Nephron (organoid): ENCODE results near the gene SECISBP2L.
A peak's percentile ranks its signal among the peaks of the same experiment; 100 is the strongest.

ENCODE experiments used
- H3K27ac Mint-ChIP-seq, 3 experiments: 2 replicates each; pipeline ENCODE4 v1.8.0; 2020; ENCODE audit warnings: mixed read lengths in 3 of 3, mild to moderate bottlenecking in 2 of 3, moderate library complexity in 1 of 3
- H3K27me3 Mint-ChIP-seq: 2 replicates; pipeline ENCODE4 v1.8.0; 2021; ENCODE audit warnings: low read depth, mild to moderate bottlenecking, moderate library complexity, mixed read lengths
- H3K36me3 Mint-ChIP-seq: 2 replicates; pipeline ENCODE4 v1.8.0; 2020; ENCODE audit warnings: low read depth, mixed read lengths
- H3K4me1 Mint-ChIP-seq: 2 replicates; pipeline ENCODE4 v1.8.0; 2020; ENCODE audit warnings: mixed read lengths
- H3K4me3 Mint-ChIP-seq, 3 experiments: 2 replicates each; pipeline ENCODE4 v1.8.0; 2020; ENCODE audit warnings: mild to moderate bottlenecking in 3 of 3, mixed read lengths in 3 of 3, moderate library complexity in 2 of 3
- H3K9me3 Mint-ChIP-seq: 2 replicates; pipeline ENCODE4 v1.8.0; 2020; ENCODE audit warnings: mixed read lengths
- TF ChIP-seq, protein P1 (sequence below), 3 experiments: fragments of 200-600 bp; sonication (generic); IDR thresholded peaks; one replicate each; pipeline ENCODE4 v1.5.0; 2021; ENCODE audit warnings: antibody characterized with exemption in 3 of 3; ENCODE audit not compliant: unreplicated experiment in 3 of 3

The SECISBP2L gene

GRCh38 chr15:48987142-48987541 lies 59.1 kb downstream of the SECISBP2L start:
- Mint-ChIP-seq H3K4me3 (no peak overlapping the region), H3K27ac (no peak overlapping the region)
- TF ChIP-seq, protein P1, sequence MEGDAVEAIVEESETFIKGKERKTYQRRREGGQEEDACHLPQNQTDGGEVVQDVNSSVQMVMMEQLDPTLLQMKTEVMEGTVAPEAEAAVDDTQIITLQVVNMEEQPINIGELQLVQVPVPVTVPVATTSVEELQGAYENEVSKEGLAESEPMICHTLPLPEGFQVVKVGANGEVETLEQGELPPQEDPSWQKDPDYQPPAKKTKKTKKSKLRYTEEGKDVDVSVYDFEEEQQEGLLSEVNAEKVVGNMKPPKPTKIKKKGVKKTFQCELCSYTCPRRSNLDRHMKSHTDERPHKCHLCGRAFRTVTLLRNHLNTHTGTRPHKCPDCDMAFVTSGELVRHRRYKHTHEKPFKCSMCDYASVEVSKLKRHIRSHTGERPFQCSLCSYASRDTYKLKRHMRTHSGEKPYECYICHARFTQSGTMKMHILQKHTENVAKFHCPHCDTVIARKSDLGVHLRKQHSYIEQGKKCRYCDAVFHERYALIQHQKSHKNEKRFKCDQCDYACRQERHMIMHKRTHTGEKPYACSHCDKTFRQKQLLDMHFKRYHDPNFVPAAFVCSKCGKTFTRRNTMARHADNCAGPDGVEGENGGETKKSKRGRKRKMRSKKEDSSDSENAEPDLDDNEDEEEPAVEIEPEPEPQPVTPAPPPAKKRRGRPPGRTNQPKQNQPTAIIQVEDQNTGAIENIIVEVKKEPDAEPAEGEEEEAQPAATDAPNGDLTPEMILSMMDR (IDR thresholded peaks at IDR 0.05; ENCODE audit: unreplicated experiment in 3 of 3): no peak

DNA sequence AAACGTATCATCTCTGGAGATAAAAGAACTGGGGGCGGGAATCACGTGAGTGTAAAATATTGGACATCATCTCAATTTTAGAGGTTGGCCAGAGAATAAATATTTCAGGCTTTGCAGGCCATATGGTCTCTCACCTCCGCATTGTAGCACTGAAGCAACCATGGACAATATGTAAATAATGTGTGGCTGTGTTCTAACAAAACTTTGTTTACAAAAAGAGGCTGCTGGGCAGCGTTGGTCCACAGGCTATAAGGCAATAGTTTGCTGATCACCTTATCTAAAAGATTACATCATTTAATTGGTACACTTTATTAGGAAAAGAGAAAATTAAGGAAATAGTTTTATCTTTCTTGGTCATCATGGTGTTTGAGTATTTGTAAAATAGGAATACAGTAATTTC lies 60.0 kb downstream of the SECISBP2L start:
- H3K4me1 Mint-ChIP-seq: peaks cover 24% of the 10 kb centered on the region
- H3K36me3 Mint-ChIP-seq: peaks cover 15% of the 10 kb centered on the region
- H3K27ac Mint-ChIP-seq: no peak overlapping the region
- H3K27me3 Mint-ChIP-seq: no peaks in the 10 kb centered on the region
- TF ChIP-seq, protein P1 (IDR thresholded peaks at IDR 0.05; ENCODE audit: unreplicated experiment in 3 of 3): no peak
- no peaks in the 10 kb centered on the region for H3K9me3 Mint-ChIP-seq
- no peak overlapping the region for H3K4me3 Mint-ChIP-seq

More at GRCh38 chr15:48987142-48987541, 59.1 kb downstream of the SECISBP2L start:
- peaks cover 23% of the 10 kb centered on the region for H3K36me3 Mint-ChIP-seq
- H3K27me3 Mint-ChIP-seq: no peaks in the 10 kb centered on the region
- peaks cover 24% of the 10 kb centered on the region for H3K4me1 Mint-ChIP-seq
- no peaks in the 10 kb centered on the region for H3K9me3 Mint-ChIP-seq

DNA sequence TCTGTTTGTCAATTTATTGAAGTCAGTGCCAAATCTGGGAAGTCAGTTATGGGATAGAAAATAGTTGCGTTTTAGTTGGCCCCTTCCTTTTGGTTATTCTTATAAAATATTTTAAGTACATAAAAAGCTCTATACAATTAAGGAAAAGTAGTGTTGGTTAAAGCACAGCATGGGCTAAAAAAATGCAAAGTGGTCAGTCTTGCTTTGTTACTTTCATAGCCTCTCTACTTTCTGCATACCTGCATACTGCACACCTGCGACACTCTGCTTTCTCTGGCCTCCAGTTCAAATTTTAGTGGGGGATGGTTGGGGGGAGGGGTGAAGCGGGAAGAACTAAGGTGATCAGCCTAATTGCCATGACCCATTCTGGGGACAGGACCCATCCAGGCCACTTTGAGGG lies 60.7 kb downstream of the SECISBP2L start:
- Mint-ChIP-seq H3K9me3 (no peaks in the 10 kb centered on the region), H3K4me3 (no peak overlapping the region), H3K4me1 (peaks cover 24% of the 10 kb centered on the region), H3K36me3 (peaks cover 8% of the 10 kb centered on the region), H3K27me3 (no peaks in the 10 kb centered on the region), H3K27ac (peak overlapping the region in 1 of 3 experiments; percentile 7)
- TF ChIP-seq, protein P1 (IDR thresholded peaks at IDR 0.05; ENCODE audit: unreplicated experiment in 3 of 3): no peak

DNA sequence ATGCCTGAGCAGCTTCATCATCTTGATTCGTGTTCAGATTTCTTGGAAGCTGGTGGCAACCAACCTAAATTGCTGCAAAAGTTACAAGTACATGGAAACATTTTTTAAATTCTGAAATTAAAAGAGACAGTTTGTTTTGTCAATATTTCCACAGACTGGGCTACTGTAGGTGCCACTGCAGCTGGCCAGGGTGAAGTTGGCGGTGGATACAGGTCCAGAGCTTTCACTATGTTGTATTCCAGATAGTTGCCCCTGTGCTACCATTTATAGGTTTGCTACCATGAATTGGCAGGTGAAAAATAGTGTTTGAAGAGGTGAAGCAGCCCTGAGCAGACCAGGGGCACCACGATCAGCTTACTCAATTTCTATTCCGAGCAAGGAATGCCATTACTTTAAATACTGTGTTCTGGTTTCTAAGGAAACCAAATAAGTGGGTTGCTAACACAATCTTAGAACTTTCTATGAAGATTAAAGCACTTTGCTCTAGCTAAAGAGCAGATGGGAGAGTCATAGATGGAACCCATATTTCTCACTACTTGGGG lies 61.4 kb downstream of the SECISBP2L start:
- no peak overlapping the region for H3K4me3 Mint-ChIP-seq
- TF ChIP-seq, protein P1 (IDR thresholded peaks at IDR 0.05; ENCODE audit: unreplicated experiment in 3 of 3): no peak
- peak overlapping the region in 1 of 3 experiments; percentile 7 for H3K27ac Mint-ChIP-seq
- peaks cover 24% of the 10 kb centered on the region for H3K4me1 Mint-ChIP-seq
- H3K36me3 Mint-ChIP-seq: peaks cover 5% of the 10 kb centered on the region
- peaks cover 4% of the 10 kb centered on the region for H3K27me3 Mint-ChIP-seq
- H3K9me3 Mint-ChIP-seq: no peaks in the 10 kb centered on the region

- Mint-ChIP-seq H3K4me1 (peaks cover 24% of the 10 kb centered on the region), H3K4me3 (no peak overlapping the region), H3K36me3 (peaks cover 5% of the 10 kb centered on the region), H3K27me3 (peaks cover 5% of the 10 kb centered on the region), H3K9me3 (no peaks in the 10 kb centered on the region), H3K27ac (no peak overlapping the region)
- TF ChIP-seq, protein P1 (IDR thresholded peaks at IDR 0.05; ENCODE audit: unreplicated experiment in 3 of 3): no peak
Measured at GRCh38 chr15:48984021-48984710, 62.1 kb downstream of the SECISBP2L start.

DNA sequence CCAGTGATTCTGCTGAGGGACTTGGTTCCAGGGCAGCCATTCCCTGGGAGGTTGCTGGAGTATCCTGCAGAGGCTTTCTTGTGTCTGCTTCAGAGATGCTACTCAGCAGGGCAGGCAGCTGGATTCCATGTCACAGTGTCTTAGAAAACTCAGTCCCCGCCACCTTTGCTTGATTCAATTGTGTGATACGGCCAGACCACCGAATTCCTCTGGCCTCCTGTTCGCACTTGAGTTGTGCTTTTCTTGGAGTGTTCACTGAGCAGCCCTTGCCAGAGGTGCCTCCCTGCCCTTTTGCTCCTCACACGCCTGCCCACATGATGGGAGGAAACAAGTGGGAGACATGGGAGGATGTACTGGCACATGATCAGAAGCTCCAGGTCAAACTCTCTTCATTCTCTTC lies 62.9 kb downstream of the SECISBP2L start:
- Mint-ChIP-seq H3K36me3 (peaks cover 5% of the 10 kb centered on the region), H3K9me3 (no peaks in the 10 kb centered on the region), H3K4me3 (no peak overlapping the region), H3K27ac (no peak overlapping the region), H3K4me1 (peaks cover 24% of the 10 kb centered on the region), H3K27me3 (peaks cover 5% of the 10 kb centered on the region)
- TF ChIP-seq, protein P1 (IDR thresholded peaks at IDR 0.05; ENCODE audit: unreplicated experiment in 3 of 3): no peak
